HepG2 (cell line): ENCODE measurements around the gene TSHZ2. TPM values are rescaled to one million over a fixed set of nuclear protein-coding genes. Genes with fewer than 3 reads are reported as not detected.

Source experiments
- AGO1 ChIP-seq: fragments of 200-400 bp; formaldehyde crosslinking; IDR thresholded peaks from 2 replicates; pipeline ENCODE4 v1.6.1; 2017; ENCODE audit warnings: mild to moderate bottlenecking, low read depth, low read length, moderate library complexity; ENCODE audit not compliant: poor library complexity, severe bottlenecking
- ATF2 ChIP-seq: sonication (generic); formaldehyde crosslinking; IDR thresholded peaks from 2 replicates; pipeline ENCODE4 v1.4.0; 2020; ENCODE audit warnings: missing genetic modification reagents
- CC2D1A ChIP-seq: sonication (generic); formaldehyde crosslinking; IDR thresholded peaks from 2 replicates; pipeline ENCODE4 v1.8.1; 2023; ENCODE audit warnings: mild to moderate bottlenecking, missing genetic modification reagents
- CREB1 ChIP-seq, 2 experiments: fragments of 450-650 bp in 1 of 2; IDR thresholded peaks; 2 replicates each; pipeline ENCODE4 v1.6.1; 2016 to 2017; ENCODE audit warnings: control low read depth in 1 of 2, mild to moderate bottlenecking in 1 of 2, missing compliant biosample characterization in 1 of 2, missing genetic modification characterization in 1 of 2
- STAG1 ChIP-seq: sonication (generic); formaldehyde crosslinking; IDR thresholded peaks from 2 replicates; pipeline ENCODE4 v1.4.0; 2020; ENCODE audit warnings: missing genetic modification reagents
- WIZ ChIP-seq: sonication (generic); formaldehyde crosslinking; IDR thresholded peaks from 2 replicates; pipeline ENCODE4 v1.5.1; 2020; ENCODE audit warnings: mild to moderate bottlenecking, missing genetic modification reagents
- XRCC5 ChIP-seq: fragments of 200-400 bp; formaldehyde crosslinking; optimal IDR thresholded peaks from 2 replicates; pipeline ENCODE3; 2017; ENCODE audit warnings: mild to moderate bottlenecking, low read length
- ZBTB10 ChIP-seq: sonication (generic); formaldehyde crosslinking; IDR thresholded peaks from 2 replicates; pipeline ENCODE4 v1.4.0; 2020; ENCODE audit warnings: missing genetic modification reagents, borderline replicate concordance
- ZFP82 ChIP-seq: sonication (generic); formaldehyde crosslinking; IDR thresholded peaks from 2 replicates; pipeline ENCODE4 v1.5.1; 2020; ENCODE audit warnings: mild to moderate bottlenecking, missing genetic modification reagents, borderline replicate concordance
- ZNF235 ChIP-seq: sonication (generic); formaldehyde crosslinking; IDR thresholded peaks from 2 replicates; pipeline ENCODE4 v1.8.1; 2023; ENCODE audit warnings: mild to moderate bottlenecking, missing genetic modification reagents, borderline replicate concordance
- ZNF468 ChIP-seq: sonication (generic); formaldehyde crosslinking; IDR thresholded peaks from 2 replicates; pipeline ENCODE4 v1.8.0; 2022; ENCODE audit warnings: mild to moderate bottlenecking, moderate library complexity, missing genetic modification reagents
- ZNF639 ChIP-seq: conservative IDR thresholded peaks from 2 replicates; pipeline ENCODE4 v1.6.1; 2018; ENCODE audit warnings: missing genetic modification reagents
- ZNF646 ChIP-seq: sonication (generic); formaldehyde crosslinking; IDR thresholded peaks from 2 replicates; pipeline ENCODE4 v1.9.0; 2021; ENCODE audit warnings: mild to moderate bottlenecking, missing genetic modification reagents
- ZSCAN29 ChIP-seq: sonication (generic); formaldehyde crosslinking; conservative IDR thresholded peaks from 2 replicates; pipeline ENCODE4 v1.4.0; 2020; ENCODE audit warnings: mild to moderate bottlenecking, missing genetic modification reagents
- polyA plus RNA-seq, 8 experiments: library from polyadenylated mRNA; depleted of rRNA in 3 of 8; stranded (reverse) in 7 of 8; unstranded in 1 of 8; fragments of >200 nt; fragmentation: Illumina TruSeq in 4 of 8; extraction: Trizol in 4 of 8; gene quantifications; 2 replicates each; pipeline versions ENCODE4 v1.2.1 to v1.2.3, GENCODE V29; 2011 to 2016; ENCODE audit warnings: low read depth in 4 of 8, missing spikeins in 1 of 8, mixed read lengths in 1 of 8; ENCODE audit not compliant: insufficient read depth in 1 of 8
- total RNA-seq, 5 experiments: library from RNA; depleted of rRNA; stranded (reverse); fragments of >200 nt; fragmentation: Illumina TruSeq; extraction: Trizol; gene quantifications; 2 replicates each; pipeline ENCODE4 v1.2.3, GENCODE V29; 2016; ENCODE audit warnings: low read depth in 1 of 5
- TF ChIP-seq, protein P1 (sequence below): sonication (generic); formaldehyde crosslinking; IDR thresholded peaks from 2 replicates; pipeline ENCODE4 v1.5.0; 2020; ENCODE audit warnings: missing genetic modification reagents, mild to moderate bottlenecking, borderline replicate concordance

The TSHZ2 gene
- total and polyA plus RNA-seq, 2 of the 13 experiments (the other 11 are each of a cell fraction or from before 2014, with no cell fraction given) = 0.01 TPM; not detected in 1

DNA sequence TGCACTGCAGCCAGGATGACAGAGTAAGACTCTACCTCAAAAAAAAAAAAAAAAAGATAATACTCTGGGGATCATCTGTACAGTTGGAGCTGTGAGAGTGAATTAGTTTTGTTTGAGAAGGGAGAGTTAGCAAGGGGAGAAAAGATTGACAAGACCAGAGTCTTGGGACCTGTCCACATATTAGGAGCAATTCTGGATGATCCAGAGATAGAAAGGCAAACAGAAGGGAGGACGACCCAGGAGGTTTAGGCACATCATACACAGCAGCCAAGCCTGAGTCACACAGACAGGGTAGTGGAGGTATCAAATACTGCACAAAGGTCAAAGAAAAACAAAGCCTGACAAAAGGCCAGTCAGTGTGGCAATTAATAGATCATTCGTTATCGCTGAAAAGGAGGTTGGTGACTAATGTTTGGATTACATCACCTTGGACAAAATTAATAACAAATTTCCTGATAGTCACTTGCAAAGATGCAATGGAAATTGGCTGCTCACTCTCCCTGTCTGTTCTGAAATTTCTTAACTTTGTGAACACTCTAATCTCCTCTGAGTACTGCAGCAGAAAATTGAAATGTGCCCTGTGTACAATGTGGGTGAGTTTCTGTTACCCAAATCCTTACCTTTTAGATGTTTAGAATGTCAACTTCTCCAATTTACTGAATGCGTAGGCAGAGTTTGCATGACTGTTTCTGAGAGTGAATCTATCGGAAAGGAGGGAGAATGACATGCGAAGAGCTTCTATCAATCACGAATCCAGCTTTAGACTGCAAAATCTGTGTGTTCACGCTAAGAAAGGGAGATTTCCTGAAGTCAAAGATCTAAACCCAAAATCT is 105.4 kb downstream of the TSHZ2 start (continued):
- TF ChIP-seq ZNF646 (CRISPR knock-in tag) (no peak; the same call in 1 of the 2 replicates), ZFP82 (CRISPR knock-in tag) (no peak), AGO1 (no peak), WIZ (CRISPR knock-in tag) (peak; percentile 30; the same call in 1 of the 2 replicates), ZSCAN29 (CRISPR knock-in tag) (no peak), ZNF639 (CRISPR knock-in tag) (no peak), XRCC5 (no peak), ZBTB10 (CRISPR knock-in tag) (no peak), STAG1 (CRISPR knock-in tag) (no peak), ZNF235 (CRISPR knock-in tag) (no peak), CREB1 (IDR thresholded peaks at IDR 0.05) (no peak), CREB1 (CRISPR knock-in tag; IDR thresholded peaks at IDR 0.05) (peak; percentile 64), ZNF468 (CRISPR knock-in tag) (no peak), ATF2 (CRISPR knock-in tag) (peak; percentile 74; the same call in 1 of the 2 replicates), CC2D1A (CRISPR knock-in tag) (no peak)
- TF ChIP-seq, protein P1, sequence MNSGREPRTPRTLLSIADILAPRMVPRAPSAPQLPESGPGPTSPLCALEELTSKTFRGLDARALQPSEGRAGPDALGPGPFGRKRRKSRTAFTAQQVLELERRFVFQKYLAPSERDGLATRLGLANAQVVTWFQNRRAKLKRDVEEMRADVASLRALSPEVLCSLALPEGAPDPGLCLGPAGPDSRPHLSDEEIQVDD = no peak
